Transverse colon (tissue), 4 donors: ENCODE measurements around the gene ARL5A. TPM values are rescaled to one million over a fixed set of nuclear protein-coding genes. Genes with fewer than 3 reads are reported as not detected.

ENCODE experiments used
- DNase-seq: peaks from one replicate; pipeline ENCODE4 v3.0.0-alpha.2; 2019
- H3K27ac ChIP-seq, 4 donors: fragments of 200-600 bp; sonication (generic); 2 replicates each; pipeline ENCODE4 v1.5.1; 2016 to 2018; ENCODE audit warnings: inconsistent platforms in 4 of 4
- H3K27me3 ChIP-seq: fragments of 200-600 bp; sonication (generic); 2 replicates; pipeline ENCODE4 v1.5.1; 2017; ENCODE audit warnings: inconsistent platforms
- H3K36me3 ChIP-seq, 4 donors: fragments of 200-600 bp; sonication (generic); 2 replicates each; pipeline ENCODE4 v1.5.1; 2017 to 2019; ENCODE audit warnings: inconsistent platforms in 4 of 4
- H3K4me1 ChIP-seq, 4 donors: fragments of 200-600 bp; sonication (generic); 2 replicates each; pipeline ENCODE4 v1.5.1; 2017 to 2020; ENCODE audit warnings: inconsistent platforms in 4 of 4
- H3K4me3 ChIP-seq, 4 donors: fragments of 200-600 bp; sonication (generic); 1 replicate in 1 of 4; 2 replicates in 3 of 4; pipeline versions ENCODE4 v1.5.1 to v1.6.1; 2017 to 2019; ENCODE audit warnings: inconsistent platforms in 4 of 4
- H3K9me3 ChIP-seq, 2 donors: fragments of 200-600 bp; sonication (generic); 2 replicates each; pipeline ENCODE4 v1.5.1; 2017 to 2019; ENCODE audit warnings: inconsistent platforms in 2 of 2
- CTCF ChIP-seq, 5 experiments: fragments of 200-600 bp in 3 of 5; fragments of 450-650 bp in 2 of 5; sonication (generic) in 3 of 5; IDR thresholded peaks; 1 replicate in 2 of 5; 2 replicates in 3 of 5; pipeline ENCODE4 v1.5.1; 2016 to 2017; ENCODE audit warnings: antibody characterized with exemption in 5 of 5, inconsistent platforms in 3 of 5, mild to moderate bottlenecking in 2 of 5, moderate library complexity in 1 of 5
- EP300 ChIP-seq: sonication (generic); formaldehyde crosslinking; IDR thresholded peaks from one replicate; pipeline ENCODE4 v1.6.1; 2017; ENCODE audit warnings: antibody characterized with exemption, low read depth
- POLR2A ChIP-seq: fragments of 450-650 bp; IDR thresholded peaks from one replicate; pipeline ENCODE4 v1.6.1; 2016; ENCODE audit warnings: antibody characterized with exemption, mild to moderate bottlenecking, moderate library complexity
- POLR2AphosphoS5 ChIP-seq, 3 donors: sonication (generic); formaldehyde crosslinking; IDR thresholded peaks; one replicate each; pipeline ENCODE4 v1.6.1; 2016; ENCODE audit warnings: antibody characterized with exemption in 3 of 3
- WGBS, 2 donors: methylation state at CpG; one replicate each; pipeline ENCODE4 v1.1.5; 2018; ENCODE audit warnings: low coverage in 1 of 2; 5-methylcytosine and 5-hydroxymethylcytosine counted together
- in situ Hi-C, 4 donors: fragments of 200-750 bp; cut with MboI; loops; one replicate each; pipeline versions ENCODE4 v1.15.0 to v1.15.1; 2017; ENCODE audit warnings: low sequenced_read_pairs in 3 of 4, low pct_ligation_motif_present in 1 of 4, low pct_unique_long_range_greater_than_20kb in 1 of 4
- intact Hi-C: fragments of 100-400 bp; cut with DNase I; formaldehyde crosslinking; loops from one replicate; pipeline ENCODE4 v1.15.1; 2023; ENCODE audit warnings: low total_unique reads
- total RNA-seq, 4 donors: library from RNA; depleted of rRNA; stranded (reverse); fragments of >200 nt; gene quantifications; one replicate each; pipeline ENCODE4 v1.1.0, GENCODE V29; 2016

ARL5A gene
- total RNA-seq, 4 donors from 2014 or later, result 6.6 to 42.2 (median 23.6) TPM

GRCh38 chr2:151791545-151791944 is 36.7 kb downstream of the ARL5A start:
- Histone ChIP-seq H3K27ac (no peak overlapping the region), H3K4me1 (no peaks in the 10 kb centered on the region), H3K9me3 (no peaks in the 10 kb centered on the region), H3K27me3 (no peaks in the 10 kb centered on the region), H3K4me3 (no peak overlapping the region), H3K36me3 (no peaks in the 10 kb centered on the region)
- in situ Hi-C loops (no loop called here), intact Hi-C loops (no loop called here)
- WGBS, 2 donors, result 93% methylated on average over 3 of the region's 3 CpGs
- DNase-seq, result no peak
- TF ChIP-seq POLR2A (no peak), POLR2AphosphoS5 (IDR thresholded peaks at IDR 0.05) (no peak), CTCF (IDR thresholded peaks at IDR 0.05) (no peak), EP300 (no peak)

GRCh38 chr2:151790689-151791088 is 37.5 kb downstream of the ARL5A start:
- H3K4me1 ChIP-seq, result no peaks in the 10 kb centered on the region
- no peaks in the 10 kb centered on the region for H3K9me3 ChIP-seq
- no peak for TF ChIP-seq POLR2AphosphoS5 (IDR thresholded peaks at IDR 0.05)
- 100% methylated on average over 1 of the region's 1 CpG for WGBS, 2 donors
- no peak for DNase-seq
- no peaks in the 10 kb centered on the region for H3K27me3 ChIP-seq
- H3K27ac ChIP-seq, result no peak overlapping the region
- in situ Hi-C loops (no loop called here), intact Hi-C loops (no loop called here)
- no peak overlapping the region for H3K4me3 ChIP-seq
- H3K36me3 ChIP-seq, result no peaks in the 10 kb centered on the region

GRCh38 chr2:151789055-151789834 is 39.0 kb downstream of the ARL5A start:
- Histone ChIP-seq H3K27ac (no peak overlapping the region), H3K36me3 (no peaks in the 10 kb centered on the region), H3K9me3 (no peaks in the 10 kb centered on the region), H3K27me3 (no peaks in the 10 kb centered on the region), H3K4me3 (no peak overlapping the region), H3K4me1 (no peaks in the 10 kb centered on the region)
- in situ Hi-C loops, result no loop called here
- intact Hi-C loops, result no loop called here
- 98% methylated on average over 4 of the region's 4 CpGs for WGBS, 2 donors
- TF ChIP-seq POLR2AphosphoS5 (IDR thresholded peaks at IDR 0.05), result no peak
- DNase-seq, result no peak

- no peaks in the 10 kb centered on the region for H3K36me3 ChIP-seq
- no peak for TF ChIP-seq POLR2AphosphoS5 (IDR thresholded peaks at IDR 0.05)
- TF ChIP-seq CTCF (IDR thresholded peaks at IDR 0.05), result no peak
- in situ Hi-C loops (no loop called here), intact Hi-C loops (no loop called here)
- H3K27ac ChIP-seq, result no peak overlapping the region
- H3K27me3 ChIP-seq, result no peaks in the 10 kb centered on the region
- H3K9me3 ChIP-seq, result no peaks in the 10 kb centered on the region
- 75 to 88% methylated on average over 1 of the region's 1 CpG for WGBS, 2 donors
- H3K4me3 ChIP-seq, result no peak overlapping the region
- DNase-seq, result no peak
- H3K4me1 ChIP-seq, result no peaks in the 10 kb centered on the region
These were observed 41.7 kb downstream of the ARL5A start for GRCh38 chr2:151786483-151786882.

GRCh38 chr2:151786077-151786476 is 42.1 kb downstream of the ARL5A start:
- no peak for DNase-seq
- H3K4me3 ChIP-seq, result no peak overlapping the region
- no peaks in the 10 kb centered on the region for H3K9me3 ChIP-seq
- in situ Hi-C loops (no loop called here), intact Hi-C loops (no loop called here)
- H3K27ac ChIP-seq, result no peak overlapping the region
- H3K4me1 ChIP-seq, result no peaks in the 10 kb centered on the region
- H3K27me3 ChIP-seq, result no peaks in the 10 kb centered on the region
- TF ChIP-seq EP300, result no peak
- TF ChIP-seq CTCF (IDR thresholded peaks at IDR 0.05), result no peak
- TF ChIP-seq POLR2A, result no peak
- TF ChIP-seq POLR2AphosphoS5 (IDR thresholded peaks at IDR 0.05), result no peak
- WGBS, 2 donors, result 95 to 98% methylated on average over 5 of the region's 5 CpGs
- no peaks in the 10 kb centered on the region for H3K36me3 ChIP-seq
